ENCODE measurements around the gene ADAMTSL4.
"Not testable (repeated sequence)": the region's sequence is repeated elsewhere in the genome, so short reads cannot be mapped to it uniquely, and the experiment has no call there.

ADAMTSL4 gene

GRCh38 chr1:150598346-150598745 is 49.1 kb downstream of the ADAMTSL4 start:
- DNase-seq, result not testable (repeated sequence)

GRCh38 chr1:150601540-150601939 is 52.3 kb downstream of the ADAMTSL4 start:
- DNase-seq, result no peak

GRCh38 chr1:150602372-150602771 is 53.2 kb downstream of the ADAMTSL4 start:
- not testable (repeated sequence) for DNase-seq

GRCh38 chr1:150603711-150604110 is 54.5 kb downstream of the ADAMTSL4 start:
- DNase-seq, result no peak

- DNase-seq, result no peak
These were observed 55.0 kb downstream of the ADAMTSL4 start for GRCh38 chr1:150604226-150604588.

- not testable (repeated sequence) for DNase-seq
These were observed 56.2 kb downstream of the ADAMTSL4 start for GRCh38 chr1:150605451-150605731.

GRCh38 chr1:150606463-150607142 is 57.4 kb downstream of the ADAMTSL4 start:
- no peak for DNase-seq

- no peak for DNase-seq
These were observed 60.5 kb downstream of the ADAMTSL4 start for GRCh38 chr1:150609732-150610131.
